Ovary (tissue), 9 donors: ENCODE measurements around the gene BRD7. TPM values are rescaled to one million over a fixed set of nuclear protein-coding genes. Genes with fewer than 3 reads are reported as not detected.
A peak's percentile ranks its signal among the peaks of the same experiment; 100 is the strongest.

Experiments
- DNase-seq, 5 donors: peaks; one replicate each; pipeline ENCODE4 v3.0.0-alpha.2; 2019 to 2020
- H3K27ac ChIP-seq, 2 donors: fragments of 200-600 bp; one replicate each; pipeline versions ENCODE4 v1.5.1 to v1.8.0; 2019 to 2022
- H3K27me3 ChIP-seq: fragments of 200-600 bp; one replicate; pipeline ENCODE4 v1.8.0; 2022
- H3K36me3 ChIP-seq: fragments of 200-600 bp; sonication (generic); one replicate; pipeline ENCODE4 v1.5.1; 2019
- H3K4me1 ChIP-seq: one replicate; pipeline ENCODE4 v1.8.1; 2013; ENCODE audit warnings: mild to moderate bottlenecking, moderate library complexity; ENCODE audit not compliant: insufficient read depth
- H3K4me3 ChIP-seq: fragments of 200-600 bp; sonication (generic); one replicate; pipeline ENCODE4 v1.5.1; 2017
- H3K9me3 ChIP-seq, 2 donors: fragments of 200-600 bp in 1 of 2; sonication (generic) in 1 of 2; one replicate each; pipeline versions ENCODE4 v1.5.1 to v1.8.1; 2013 to 2019; ENCODE audit warnings: mild to moderate bottlenecking in 1 of 2, moderate library complexity in 1 of 2
- CTCF ChIP-seq, 3 donors: fragments of 450-650 bp in 2 of 3; fragments of 200-600 bp in 1 of 3; IDR thresholded peaks; one replicate each; pipeline versions ENCODE4 v1.5.1 to v1.8.0; 2016 to 2022; ENCODE audit warnings: antibody characterized with exemption in 3 of 3, mild to moderate bottlenecking in 1 of 3
- EP300 ChIP-seq: sonication (generic); formaldehyde crosslinking; IDR thresholded peaks from one replicate; pipeline ENCODE4 v1.6.1; 2017; ENCODE audit warnings: antibody characterized with exemption
- POLR2A ChIP-seq: fragments of 450-650 bp; IDR thresholded peaks from one replicate; pipeline ENCODE4 v1.6.1; 2017; ENCODE audit warnings: antibody characterized with exemption, mild to moderate bottlenecking, moderate library complexity
- WGBS, 3 donors: extraction: QIAGEN DNeasy Blood & Tissue Kit in 1 of 3; methylation state at CpG; one replicate each; pipeline versions ENCODE4 v1.1.5 to v1.1.7; 2013 to 2017; 5-methylcytosine and 5-hydroxymethylcytosine counted together
- intact Hi-C, 4 donors: fragments of 100-400 bp; cut with DNase I; formaldehyde crosslinking; loops; one replicate each; pipeline versions ENCODE4 v1.11.0 to v1.15.1; 2022 to 2023
- polyA plus RNA-seq, 2 donors: library from polyadenylated mRNA; stranded (reverse); fragments of 200-250 nt in 1 of 2; fragments of 350-450 nt in 1 of 2; fragmentation: Illumina TruSeq in 1 of 2; extraction: RNeasy Lipid Tissue Mini Kit (QIAGEN cat#74804) in 1 of 2; gene quantifications; one replicate each; pipeline ENCODE4 v1.2.3, GENCODE V29; 2013 to 2014
- total RNA-seq, 7 donors: library from RNA; depleted of rRNA in 2 of 7; stranded (reverse); fragments of >200 nt in 2 of 7; fragmentation: NEBNext Ultra II Directional in 3 of 7; extraction: Animal tissue kit (Norgen Biotek cat#: 25700) in 3 of 7; gene quantifications; one replicate each; pipeline versions ENCODE4 v1.1.0 to v1.2.4, GENCODE V29; 2016 to 2023
- donor health status: DM: no; HTN: no; CAD: no; lungs with moderate emphysema.
- donor health status: DM: no; HTN: no; CAD: no.
- donor health status: Bipolar disorder and iron deficiency.
- donor health status: DM: yes; HTN: yes; CAD: no.
- donor health status: DM: no; HTN: no; CAD: no.
- donor health status: DM: yes; HTN: yes; CAD: no.

BRD7 gene
- total and polyA plus RNA-seq, 9 donors, result 30.0 to 75.1 (median 53.5) TPM

DNA sequence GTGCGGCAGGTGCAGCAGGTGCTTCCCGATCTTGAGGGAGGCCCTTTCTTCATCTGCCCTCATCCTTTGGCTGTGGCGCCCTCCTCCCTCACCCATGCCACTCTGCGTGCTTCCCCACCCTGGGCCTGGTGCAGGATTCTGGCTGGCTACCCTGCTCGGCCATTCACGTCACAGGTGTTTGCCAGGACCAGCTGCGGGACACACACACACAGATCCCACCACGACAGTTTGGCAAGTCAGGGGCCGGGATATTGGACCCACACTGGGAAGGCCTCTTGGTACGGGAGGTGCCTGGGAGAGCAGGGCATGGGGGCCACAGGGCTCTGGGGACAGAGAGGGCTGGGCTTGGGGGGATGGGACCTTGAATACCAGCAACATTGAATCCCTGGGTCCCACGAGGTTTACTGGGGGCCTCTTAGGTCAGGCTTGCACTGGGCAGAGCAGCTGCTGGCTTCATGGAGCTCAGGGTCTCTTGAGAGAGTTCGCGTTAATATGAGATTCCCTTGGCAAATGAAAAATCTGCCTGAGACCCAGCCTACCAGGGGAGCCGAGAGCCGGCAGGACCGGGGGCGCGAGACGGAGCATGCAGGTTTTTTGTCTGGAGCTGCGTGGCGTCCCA is 87.3 kb downstream of the BRD7 start:
- Histone ChIP-seq H3K9me3 (no peaks in the 10 kb centered on the region), H3K36me3 (no peaks in the 10 kb centered on the region), H3K27ac (no peak overlapping the region), H3K27me3 (no peaks in the 10 kb centered on the region), H3K4me1 (peaks cover 8% of the 10 kb centered on the region), H3K4me3 (no peak overlapping the region)
- DNase-seq, result no peak
- WGBS, 3 donors, result 70 to 77% (median 76%) methylated on average over 21 of the region's 21 CpGs
- intact Hi-C loops, result no loop called here
- TF ChIP-seq POLR2A (no peak), CTCF (IDR thresholded peaks at IDR 0.05) (no peak), EP300 (no peak)

- intact Hi-C loops, result no loop called here
- no peak for DNase-seq
- WGBS, 3 donors, result 91 to 95% (median 91%) methylated on average over 5 of the region's 5 CpGs
- H3K9me3 ChIP-seq, result no peaks in the 10 kb centered on the region
- TF ChIP-seq EP300, result no peak
- TF ChIP-seq POLR2A, result no peak
- no peak for TF ChIP-seq CTCF (IDR thresholded peaks at IDR 0.05)
- H3K27ac ChIP-seq, result no peak overlapping the region
- no peaks in the 10 kb centered on the region for H3K36me3 ChIP-seq
- no peaks in the 10 kb centered on the region for H3K27me3 ChIP-seq
- peaks cover 8% of the 10 kb centered on the region for H3K4me1 ChIP-seq
- H3K4me3 ChIP-seq, result no peak overlapping the region
Measured at GRCh38 chr16:50280932-50281331, 87.9 kb downstream of the BRD7 start.

DNA sequence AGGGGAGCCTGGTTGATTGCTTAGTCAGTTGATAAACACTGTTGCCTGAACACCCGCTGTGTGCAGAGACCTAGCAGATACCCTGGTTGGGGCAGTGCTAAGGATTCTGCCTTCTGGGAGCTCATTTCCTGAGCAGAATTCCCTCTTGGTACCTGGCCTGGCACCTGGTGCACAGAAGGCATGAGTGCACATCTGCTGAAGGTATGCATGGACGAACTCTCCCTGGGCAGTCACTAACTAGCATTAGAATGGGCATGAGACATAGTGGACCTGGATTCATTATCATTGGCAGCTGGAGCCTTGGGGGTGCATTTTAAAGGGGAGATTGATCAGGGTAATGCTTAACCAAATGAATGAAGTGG is 89.3 kb downstream of the BRD7 start:
- Histone ChIP-seq H3K4me1 (peaks cover 7% of the 10 kb centered on the region), H3K27ac (no peak overlapping the region), H3K27me3 (no peaks in the 10 kb centered on the region), H3K4me3 (no peak overlapping the region), H3K36me3 (no peaks in the 10 kb centered on the region), H3K9me3 (no peaks in the 10 kb centered on the region)
- WGBS, 3 donors, result 81 to 97% (median 90%) methylated on average over 2 of the region's 2 CpGs
- intact Hi-C loops, result no loop called here
- TF ChIP-seq CTCF (IDR thresholded peaks at IDR 0.05) (no peak), POLR2A (no peak)
- peak in 2 of 5 donors; percentile 2 to 3 for DNase-seq

- intact Hi-C loops, result no loop called here
Measured at GRCh38 chr16:50278251-50278650, 90.5 kb downstream of the BRD7 start.

More at GRCh38 chr16:50278251-50278650, 90.5 kb downstream of the BRD7 start:
- Histone ChIP-seq H3K36me3 (no peaks in the 10 kb centered on the region), H3K27ac (no peak overlapping the region), H3K27me3 (no peaks in the 10 kb centered on the region), H3K4me1 (no peaks in the 10 kb centered on the region), H3K9me3 (no peaks in the 10 kb centered on the region), H3K4me3 (no peak overlapping the region)
- TF ChIP-seq POLR2A, result no peak
- TF ChIP-seq CTCF (IDR thresholded peaks at IDR 0.05), result no peak
- no peak for TF ChIP-seq EP300
- DNase-seq, result no peak
- 56 to 94% (median 83%) methylated on average over 3 of the region's 3 CpGs for WGBS, 3 donors
